ENCODE data around the gene KRTAP1-5. TPM values are rescaled to one million over a fixed set of nuclear protein-coding genes. Genes with fewer than 3 reads are reported as not detected.

Gene KRTAP1-5
- total and polyA plus RNA-seq, 2 experiments from 2014 or later, result not detected

DNA sequence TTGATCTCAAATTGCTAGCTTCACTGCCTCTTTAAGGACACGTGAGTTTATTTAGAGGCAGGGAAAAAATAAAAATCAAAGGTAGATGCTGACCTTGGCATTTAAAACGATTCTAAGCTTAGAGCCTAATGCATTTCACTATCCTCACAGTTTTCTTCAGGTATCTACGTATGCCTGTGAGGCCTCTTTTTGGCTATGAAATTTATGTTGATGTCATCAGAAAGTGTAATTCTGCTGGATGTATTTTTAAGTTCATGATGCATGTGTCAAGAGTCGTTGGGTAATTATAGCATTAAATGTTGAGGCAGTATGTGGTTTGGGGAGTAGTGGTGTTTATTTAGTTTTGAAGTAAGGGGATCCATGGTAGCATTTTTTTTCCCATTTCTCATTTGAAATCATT lies 23.1 kb downstream of the KRTAP1-5 start (continued):
- TF ChIP-seq, protein P1, sequence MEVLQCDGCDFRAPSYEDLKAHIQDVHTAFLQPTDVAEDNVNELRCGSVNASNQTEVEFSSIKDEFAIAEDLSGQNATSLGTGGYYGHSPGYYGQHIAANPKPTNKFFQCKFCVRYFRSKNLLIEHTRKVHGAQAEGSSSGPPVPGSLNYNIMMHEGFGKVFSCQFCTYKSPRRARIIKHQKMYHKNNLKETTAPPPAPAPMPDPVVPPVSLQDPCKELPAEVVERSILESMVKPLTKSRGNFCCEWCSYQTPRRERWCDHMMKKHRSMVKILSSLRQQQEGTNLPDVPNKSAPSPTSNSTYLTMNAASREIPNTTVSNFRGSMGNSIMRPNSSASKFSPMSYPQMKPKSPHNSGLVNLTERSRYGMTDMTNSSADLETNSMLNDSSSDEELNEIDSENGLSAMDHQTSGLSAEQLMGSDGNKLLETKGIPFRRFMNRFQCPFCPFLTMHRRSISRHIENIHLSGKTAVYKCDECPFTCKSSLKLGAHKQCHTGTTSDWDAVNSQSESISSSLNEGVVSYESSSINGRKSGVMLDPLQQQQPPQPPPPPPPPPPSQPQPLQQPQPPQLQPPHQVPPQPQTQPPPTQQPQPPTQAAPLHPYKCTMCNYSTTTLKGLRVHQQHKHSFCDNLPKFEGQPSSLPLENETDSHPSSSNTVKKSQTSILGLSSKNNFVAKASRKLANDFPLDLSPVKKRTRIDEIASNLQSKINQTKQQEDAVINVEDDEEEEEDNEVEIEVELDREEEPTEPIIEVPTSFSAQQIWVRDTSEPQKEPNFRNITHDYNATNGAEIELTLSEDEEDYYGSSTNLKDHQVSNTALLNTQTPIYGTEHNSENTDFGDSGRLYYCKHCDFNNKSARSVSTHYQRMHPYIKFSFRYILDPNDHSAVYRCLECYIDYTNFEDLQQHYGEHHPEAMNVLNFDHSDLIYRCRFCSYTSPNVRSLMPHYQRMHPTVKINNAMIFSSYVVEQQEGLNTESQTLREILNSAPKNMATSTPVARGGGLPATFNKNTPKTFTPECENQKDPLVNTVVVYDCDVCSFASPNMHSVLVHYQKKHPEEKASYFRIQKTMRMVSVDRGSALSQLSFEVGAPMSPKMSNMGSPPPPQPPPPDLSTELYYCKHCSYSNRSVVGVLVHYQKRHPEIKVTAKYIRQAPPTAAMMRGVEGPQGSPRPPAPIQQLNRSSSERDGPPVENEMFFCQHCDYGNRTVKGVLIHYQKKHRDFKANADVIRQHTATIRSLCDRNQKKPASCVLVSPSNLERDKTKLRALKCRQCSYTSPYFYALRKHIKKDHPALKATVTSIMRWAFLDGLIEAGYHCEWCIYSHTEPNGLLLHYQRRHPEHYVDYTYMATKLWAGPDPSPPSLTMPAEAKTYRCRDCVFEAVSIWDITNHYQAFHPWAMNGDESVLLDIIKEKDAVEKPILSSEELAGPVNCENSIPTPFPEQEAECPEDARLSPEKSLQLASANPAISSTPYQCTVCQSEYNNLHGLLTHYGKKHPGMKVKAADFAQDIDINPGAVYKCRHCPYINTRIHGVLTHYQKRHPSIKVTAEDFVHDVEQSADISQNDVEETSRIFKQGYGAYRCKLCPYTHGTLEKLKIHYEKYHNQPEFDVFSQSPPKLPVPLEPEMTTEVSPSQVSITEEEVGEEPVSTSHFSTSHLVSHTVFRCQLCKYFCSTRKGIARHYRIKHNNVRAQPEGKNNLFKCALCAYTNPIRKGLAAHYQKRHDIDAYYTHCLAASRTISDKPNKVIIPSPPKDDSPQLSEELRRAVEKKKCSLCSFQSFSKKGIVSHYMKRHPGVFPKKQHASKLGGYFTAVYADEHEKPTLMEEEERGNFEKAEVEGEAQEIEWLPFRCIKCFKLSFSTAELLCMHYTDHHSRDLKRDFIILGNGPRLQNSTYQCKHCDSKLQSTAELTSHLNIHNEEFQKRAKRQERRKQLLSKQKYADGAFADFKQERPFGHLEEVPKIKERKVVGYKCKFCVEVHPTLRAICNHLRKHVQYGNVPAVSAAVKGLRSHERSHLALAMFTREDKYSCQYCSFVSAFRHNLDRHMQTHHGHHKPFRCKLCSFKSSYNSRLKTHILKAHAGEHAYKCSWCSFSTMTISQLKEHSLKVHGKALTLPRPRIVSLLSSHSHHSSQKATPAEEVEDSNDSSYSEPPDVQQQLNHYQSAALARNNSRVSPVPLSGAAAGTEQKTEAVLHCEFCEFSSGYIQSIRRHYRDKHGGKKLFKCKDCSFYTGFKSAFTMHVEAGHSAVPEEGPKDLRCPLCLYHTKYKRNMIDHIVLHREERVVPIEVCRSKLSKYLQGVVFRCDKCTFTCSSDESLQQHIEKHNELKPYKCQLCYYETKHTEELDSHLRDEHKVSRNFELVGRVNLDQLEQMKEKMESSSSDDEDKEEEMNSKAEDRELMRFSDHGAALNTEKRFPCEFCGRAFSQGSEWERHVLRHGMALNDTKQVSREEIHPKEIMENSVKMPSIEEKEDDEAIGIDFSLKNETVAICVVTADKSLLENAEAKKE (CRISPR knock-in tag; IDR thresholded peaks at IDR 0.05), result no peak
- TF ChIP-seq, protein P2, sequence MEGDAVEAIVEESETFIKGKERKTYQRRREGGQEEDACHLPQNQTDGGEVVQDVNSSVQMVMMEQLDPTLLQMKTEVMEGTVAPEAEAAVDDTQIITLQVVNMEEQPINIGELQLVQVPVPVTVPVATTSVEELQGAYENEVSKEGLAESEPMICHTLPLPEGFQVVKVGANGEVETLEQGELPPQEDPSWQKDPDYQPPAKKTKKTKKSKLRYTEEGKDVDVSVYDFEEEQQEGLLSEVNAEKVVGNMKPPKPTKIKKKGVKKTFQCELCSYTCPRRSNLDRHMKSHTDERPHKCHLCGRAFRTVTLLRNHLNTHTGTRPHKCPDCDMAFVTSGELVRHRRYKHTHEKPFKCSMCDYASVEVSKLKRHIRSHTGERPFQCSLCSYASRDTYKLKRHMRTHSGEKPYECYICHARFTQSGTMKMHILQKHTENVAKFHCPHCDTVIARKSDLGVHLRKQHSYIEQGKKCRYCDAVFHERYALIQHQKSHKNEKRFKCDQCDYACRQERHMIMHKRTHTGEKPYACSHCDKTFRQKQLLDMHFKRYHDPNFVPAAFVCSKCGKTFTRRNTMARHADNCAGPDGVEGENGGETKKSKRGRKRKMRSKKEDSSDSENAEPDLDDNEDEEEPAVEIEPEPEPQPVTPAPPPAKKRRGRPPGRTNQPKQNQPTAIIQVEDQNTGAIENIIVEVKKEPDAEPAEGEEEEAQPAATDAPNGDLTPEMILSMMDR (conservative IDR thresholded peaks at IDR 0.05; ENCODE audit: low read depth in 2 of 2), result no peak
- TF ChIP-seq, protein P3, sequence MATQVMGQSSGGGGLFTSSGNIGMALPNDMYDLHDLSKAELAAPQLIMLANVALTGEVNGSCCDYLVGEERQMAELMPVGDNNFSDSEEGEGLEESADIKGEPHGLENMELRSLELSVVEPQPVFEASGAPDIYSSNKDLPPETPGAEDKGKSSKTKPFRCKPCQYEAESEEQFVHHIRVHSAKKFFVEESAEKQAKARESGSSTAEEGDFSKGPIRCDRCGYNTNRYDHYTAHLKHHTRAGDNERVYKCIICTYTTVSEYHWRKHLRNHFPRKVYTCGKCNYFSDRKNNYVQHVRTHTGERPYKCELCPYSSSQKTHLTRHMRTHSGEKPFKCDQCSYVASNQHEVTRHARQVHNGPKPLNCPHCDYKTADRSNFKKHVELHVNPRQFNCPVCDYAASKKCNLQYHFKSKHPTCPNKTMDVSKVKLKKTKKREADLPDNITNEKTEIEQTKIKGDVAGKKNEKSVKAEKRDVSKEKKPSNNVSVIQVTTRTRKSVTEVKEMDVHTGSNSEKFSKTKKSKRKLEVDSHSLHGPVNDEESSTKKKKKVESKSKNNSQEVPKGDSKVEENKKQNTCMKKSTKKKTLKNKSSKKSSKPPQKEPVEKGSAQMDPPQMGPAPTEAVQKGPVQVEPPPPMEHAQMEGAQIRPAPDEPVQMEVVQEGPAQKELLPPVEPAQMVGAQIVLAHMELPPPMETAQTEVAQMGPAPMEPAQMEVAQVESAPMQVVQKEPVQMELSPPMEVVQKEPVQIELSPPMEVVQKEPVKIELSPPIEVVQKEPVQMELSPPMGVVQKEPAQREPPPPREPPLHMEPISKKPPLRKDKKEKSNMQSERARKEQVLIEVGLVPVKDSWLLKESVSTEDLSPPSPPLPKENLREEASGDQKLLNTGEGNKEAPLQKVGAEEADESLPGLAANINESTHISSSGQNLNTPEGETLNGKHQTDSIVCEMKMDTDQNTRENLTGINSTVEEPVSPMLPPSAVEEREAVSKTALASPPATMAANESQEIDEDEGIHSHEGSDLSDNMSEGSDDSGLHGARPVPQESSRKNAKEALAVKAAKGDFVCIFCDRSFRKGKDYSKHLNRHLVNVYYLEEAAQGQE (IDR thresholded peaks at IDR 0.05; ENCODE audit: unreplicated experiment), result no peak
- TF ChIP-seq ZNF114 (CRISPR knock-in tag; IDR thresholded peaks at IDR 0.05) (no peak), POLR2AphosphoS5 (IDR thresholded peaks at IDR 0.05; ENCODE audit: low read depth) (no peak), ZNF331 (CRISPR knock-in tag; IDR thresholded peaks at IDR 0.05; ENCODE audit: low read depth) (no peak), JUNB (IDR thresholded peaks at IDR 0.05; ENCODE audit: unreplicated experiment) (no peak), NANOG (IDR thresholded peaks at IDR 0.05; ENCODE audit: borderline replicate concordance) (no peak), STAT1 (IDR thresholded peaks at IDR 0.05; ENCODE audit: unreplicated experiment) (no peak)
- TF ChIP-seq, protein P4, sequence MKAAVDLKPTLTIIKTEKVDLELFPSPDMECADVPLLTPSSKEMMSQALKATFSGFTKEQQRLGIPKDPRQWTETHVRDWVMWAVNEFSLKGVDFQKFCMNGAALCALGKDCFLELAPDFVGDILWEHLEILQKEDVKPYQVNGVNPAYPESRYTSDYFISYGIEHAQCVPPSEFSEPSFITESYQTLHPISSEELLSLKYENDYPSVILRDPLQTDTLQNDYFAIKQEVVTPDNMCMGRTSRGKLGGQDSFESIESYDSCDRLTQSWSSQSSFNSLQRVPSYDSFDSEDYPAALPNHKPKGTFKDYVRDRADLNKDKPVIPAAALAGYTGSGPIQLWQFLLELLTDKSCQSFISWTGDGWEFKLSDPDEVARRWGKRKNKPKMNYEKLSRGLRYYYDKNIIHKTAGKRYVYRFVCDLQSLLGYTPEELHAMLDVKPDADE (IDR thresholded peaks at IDR 0.05), result no peak

Data from GM23338 (cell line).